ENCODE data around the gene ACAP1.
"Not testable (repeated sequence)": the region's sequence is repeated elsewhere in the genome, so short reads cannot be mapped to it uniquely, and the experiment has no call there.

GRCh38 chr17:7368599-7368994, 32.3 kb downstream of the ACAP1 start:
- TF ChIP-seq, protein P1, sequence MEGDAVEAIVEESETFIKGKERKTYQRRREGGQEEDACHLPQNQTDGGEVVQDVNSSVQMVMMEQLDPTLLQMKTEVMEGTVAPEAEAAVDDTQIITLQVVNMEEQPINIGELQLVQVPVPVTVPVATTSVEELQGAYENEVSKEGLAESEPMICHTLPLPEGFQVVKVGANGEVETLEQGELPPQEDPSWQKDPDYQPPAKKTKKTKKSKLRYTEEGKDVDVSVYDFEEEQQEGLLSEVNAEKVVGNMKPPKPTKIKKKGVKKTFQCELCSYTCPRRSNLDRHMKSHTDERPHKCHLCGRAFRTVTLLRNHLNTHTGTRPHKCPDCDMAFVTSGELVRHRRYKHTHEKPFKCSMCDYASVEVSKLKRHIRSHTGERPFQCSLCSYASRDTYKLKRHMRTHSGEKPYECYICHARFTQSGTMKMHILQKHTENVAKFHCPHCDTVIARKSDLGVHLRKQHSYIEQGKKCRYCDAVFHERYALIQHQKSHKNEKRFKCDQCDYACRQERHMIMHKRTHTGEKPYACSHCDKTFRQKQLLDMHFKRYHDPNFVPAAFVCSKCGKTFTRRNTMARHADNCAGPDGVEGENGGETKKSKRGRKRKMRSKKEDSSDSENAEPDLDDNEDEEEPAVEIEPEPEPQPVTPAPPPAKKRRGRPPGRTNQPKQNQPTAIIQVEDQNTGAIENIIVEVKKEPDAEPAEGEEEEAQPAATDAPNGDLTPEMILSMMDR (IDR thresholded peaks at IDR 0.05) = not testable (repeated sequence)
- not testable (repeated sequence) for TF ChIP-seq POLR2AphosphoS5 (IDR thresholded peaks at IDR 0.05; ENCODE audit: low read depth, low read length); REST (IDR thresholded peaks at IDR 0.05; ENCODE audit: insufficient read depth in 1 of 2, low read depth in 2 of 2, low read length in 1 of 2); SIN3A (IDR thresholded peaks at IDR 0.05; ENCODE audit: borderline replicate concordance, insufficient read depth, low read depth, low read length)
